NOMO-1 (cell line): ENCODE data around the gene SLC2A8.

Experiments used
- DNase-seq, 2 experiments: peaks; one replicate each; lab custom pipeline; 2025; ENCODE audit not compliant: unreplicated experiment in 2 of 2; lab: John Stamatoyannopoulos, UW

The SLC2A8 gene

GRCh38 chr9:127396808-127397645 lies at the start of gene SLC2A8:
SLC2A8 (plus strand) TSS chr9:127397169; CDS start chr9:127397231, 62 bp downstream.
- peak; percentile 94 for DNase-seq

- peak; percentile 11 to 12 for DNase-seq
These were observed 48.9 kb upstream of the SLC2A8 start for GRCh38 chr9:127347831-127348776.

- DNase-seq: no peak
These were observed 47.4 kb upstream of the SLC2A8 start for GRCh38 chr9:127349483-127350113.

- DNase-seq: no peak
These were observed 45.5 kb upstream of the SLC2A8 start for GRCh38 chr9:127351182-127352166.

- DNase-seq: no peak
These were observed 43.1 kb upstream of the SLC2A8 start for GRCh38 chr9:127353882-127354281.

- DNase-seq: no peak
These were observed 40.1 kb upstream of the SLC2A8 start for GRCh38 chr9:127356906-127357305.

- DNase-seq: no peak
These were observed 38.9 kb upstream of the SLC2A8 start for GRCh38 chr9:127358023-127358535.

GRCh38 chr9:127358770-127359169 lies 38.2 kb upstream of the SLC2A8 start:
- DNase-seq: no peak

GRCh38 chr9:127360250-127360649 lies 36.7 kb upstream of the SLC2A8 start:
- no peak for DNase-seq

- DNase-seq: peak in 1 of 2 experiments; percentile 31
These were observed 36.1 kb upstream of the SLC2A8 start for GRCh38 chr9:127360829-127361228.

GRCh38 chr9:127361561-127361960 lies 35.4 kb upstream of the SLC2A8 start:
- peak; percentile 63 to 68 for DNase-seq

GRCh38 chr9:127362829-127363228 lies 34.1 kb upstream of the SLC2A8 start:
- DNase-seq: no peak

- DNase-seq: no peak
These were observed 31.5 kb upstream of the SLC2A8 start for GRCh38 chr9:127365461-127365860.

- no peak for DNase-seq
These were observed 30.4 kb upstream of the SLC2A8 start for GRCh38 chr9:127366594-127366993.

GRCh38 chr9:127368852-127369402 lies 28.0 kb upstream of the SLC2A8 start:
- no peak for DNase-seq

- no peak for DNase-seq
These were observed 27.5 kb upstream of the SLC2A8 start for GRCh38 chr9:127369428-127369827.

- no peak for DNase-seq
These were observed 26.8 kb upstream of the SLC2A8 start for GRCh38 chr9:127370147-127370579.

- DNase-seq: no peak
These were observed 26.0 kb upstream of the SLC2A8 start for GRCh38 chr9:127370672-127371648.
